HCT116 (cell line): ENCODE data around the gene ZNF423. TPM values are rescaled to one million over a fixed set of nuclear protein-coding genes. Genes with fewer than 3 reads are reported as not detected.

Source experiments
- ATAC-seq: fragments of 200-7000 bp; cut with Tn5 transposase; 2 replicates; pipeline ENCODE4 v1.9.1; 2020; ENCODE audit warnings: mild to moderate bottlenecking, moderate library complexity
- BruUV-seq: library from RNA; stranded (reverse); fragments of 400-500 nt; replicated peaks from 2 replicates; lab custom pipeline; 2021; lab: Mats Ljungman, UMichigan
- CTCF ChIA-PET: fragments of 300-600 bp; sonication (Branson Sonifier 250); formaldehyde crosslinking; loops from one replicate; lab custom pipeline; 2021; ENCODE audit warnings: antibody characterized with exemption; lab: Charles Lee
- POLR2A ChIA-PET: fragments of 300-600, 350-600 bp; sonication (Branson Sonifier 250); formaldehyde crosslinking; loops from one replicate; lab custom pipeline; 2021; ENCODE audit warnings: antibody characterized with exemption; lab: Charles Lee
- RAD21 ChIA-PET, 2 experiments: fragments of 300-600 bp; sonication (Branson Sonifier 250); formaldehyde crosslinking; loops; one replicate each; lab custom pipeline; 2023; ENCODE audit warnings: low total read pairs in 2 of 2; ENCODE audit not compliant: uncharacterized antibody in 2 of 2, unreplicated experiment in 2 of 2, low non-redundant PET in 1 of 2; lab: Charles Lee
- DNase-seq: peaks from one replicate; pipeline ENCODE4 v3.0.0-alpha.2; 2010; ENCODE audit warnings: low read depth, low spot score
- H2AFZ ChIP-seq: fragments of 200-600 bp; shearing (Covaris generic), sonication (generic); 2 replicates; pipeline ENCODE4 v1.6.1; 2017; ENCODE audit warnings: low read depth, mixed run types, mixed read lengths, antibody characterized with exemption, low read length; ENCODE audit not compliant: poor library complexity, severe bottlenecking
- H3K27ac ChIP-seq: 2 replicates; pipeline ENCODE4 v1.5.1; 2012; ENCODE audit warnings: low read depth, low read length
- H3K27me3 ChIP-seq: fragments of 200-600 bp; sonication (generic); 2 replicates; pipeline ENCODE4 v1.6.1; 2016; ENCODE audit warnings: mixed run types, low read length, mixed read lengths; ENCODE audit not compliant: insufficient read depth
- H3K36me3 ChIP-seq, 2 experiments: fragments of 200-500 bp in 1 of 2; fragments of 200-600 bp in 1 of 2; sonication (Bioruptor generic) in 1 of 2; sonication (generic) in 1 of 2; 2 replicates each; pipeline versions ENCODE4 v1.5.1 to v1.6.1; 2014 to 2016; ENCODE audit warnings: low read length in 2 of 2, inconsistent platforms in 1 of 2, mixed read lengths in 1 of 2, mixed run types in 1 of 2; ENCODE audit not compliant: insufficient read depth in 2 of 2, control insufficient read depth in 1 of 2
- H3K4me1 ChIP-seq, 2 experiments: fragments of 200-600 bp in 1 of 2; sonication (generic) in 1 of 2; 2 replicates each; pipeline versions ENCODE4 v1.5.1 to v1.6.1; 2012 to 2017; ENCODE audit warnings: low read length in 2 of 2, inconsistent platforms in 1 of 2, mild to moderate bottlenecking in 1 of 2, mixed read lengths in 1 of 2, mixed run types in 1 of 2, moderate library complexity in 1 of 2; ENCODE audit not compliant: insufficient read depth in 2 of 2, control insufficient read depth in 1 of 2
- H3K4me2 ChIP-seq: fragments of 200-600 bp; sonication (generic); 2 replicates; pipeline ENCODE4 v1.6.1; 2017; ENCODE audit warnings: mixed run types, low read length, mixed read lengths
- H3K4me3 ChIP-seq, 2 experiments: fragments of 200-600 bp in 1 of 2; sonication (generic) in 1 of 2; replicated peaks in 1 of 2; 2 replicates each; pipeline ENCODE4 v1.5.1; 2011 to 2016; ENCODE audit warnings: low read length in 2 of 2, control low read depth in 1 of 2, low read depth in 1 of 2, mild to moderate bottlenecking in 1 of 2, mixed read lengths in 1 of 2, mixed run types in 1 of 2
- H3K79me2 ChIP-seq: fragments of 200-600 bp; sonication (generic); 2 replicates; pipeline ENCODE4 v1.6.1; 2017; ENCODE audit warnings: mild to moderate bottlenecking, mixed run types, low read length, moderate library complexity, mixed read lengths; ENCODE audit not compliant: insufficient read depth
- H3K9ac ChIP-seq: fragments of 200-600 bp; sonication (generic); 2 replicates; pipeline ENCODE4 v1.6.1; 2016; ENCODE audit warnings: low read length, mixed read lengths
- H3K9me2 ChIP-seq: fragments of 200-600 bp; sonication (generic), shearing (Covaris generic); 2 replicates; pipeline ENCODE4 v1.6.1; 2017; ENCODE audit warnings: mixed run types, mild to moderate bottlenecking, moderate library complexity; ENCODE audit not compliant: insufficient read depth
- H3K9me3 ChIP-seq, 2 experiments: fragments of 200-500 bp in 1 of 2; fragments of 200-600 bp in 1 of 2; sonication (Bioruptor generic) in 1 of 2; sonication (generic) in 1 of 2; 2 replicates each; pipeline ENCODE4 v1.6.1; 2014 to 2017; ENCODE audit warnings: low read length in 2 of 2, mixed read lengths in 2 of 2, inconsistent platforms in 1 of 2, low read depth in 1 of 2, mild to moderate bottlenecking in 1 of 2, mixed run types in 1 of 2, moderate library complexity in 1 of 2; ENCODE audit not compliant: control insufficient read depth in 1 of 2, insufficient read depth in 1 of 2
- H4K20me1 ChIP-seq: fragments of 200-600 bp; sonication (generic), shearing (Covaris generic); 2 replicates; pipeline ENCODE4 v1.6.1; 2017; ENCODE audit warnings: mixed run types, mild to moderate bottlenecking, moderate library complexity; ENCODE audit not compliant: insufficient read depth
- ATF3 ChIP-seq: IDR thresholded peaks from 2 replicates; pipeline ENCODE4 v1.6.1; 2012
- EGR1 ChIP-seq: IDR thresholded peaks from 2 replicates; pipeline ENCODE4 v1.6.1; 2012; ENCODE audit warnings: low read depth
- EZH2 ChIP-seq: fragments of 200-600 bp; sonication (generic); IDR thresholded peaks from 2 replicates; pipeline ENCODE4 v1.6.1; 2017; ENCODE audit warnings: antibody characterized with exemption, mixed run types
- JUND ChIP-seq: IDR thresholded peaks from 2 replicates; pipeline ENCODE4 v1.6.1; 2012
- MAX ChIP-seq: IDR thresholded peaks from 2 replicates; pipeline ENCODE4 v1.6.1; 2012
- POLR2A ChIP-seq: IDR thresholded peaks from 2 replicates; pipeline ENCODE4 v1.7.0; 2011; ENCODE audit warnings: borderline replicate concordance; ENCODE audit not compliant: insufficient read depth, insufficient read length; ENCODE audit errors: extremely low read depth
- SIN3A ChIP-seq: IDR thresholded peaks from 2 replicates; pipeline ENCODE4 v1.6.1; 2012; ENCODE audit warnings: low read depth
- SP1 ChIP-seq: IDR thresholded peaks from 2 replicates; pipeline ENCODE4 v1.6.1; 2012; ENCODE audit warnings: low read depth
- SRF ChIP-seq: IDR thresholded peaks from 2 replicates; pipeline ENCODE4 v1.6.1; 2012; ENCODE audit warnings: low read depth
- TCF7L2 ChIP-seq: IDR thresholded peaks from 2 replicates; pipeline ENCODE4 v1.7.0; 2011; ENCODE audit warnings: borderline replicate concordance, inconsistent platforms; ENCODE audit not compliant: insufficient read depth, insufficient read length; ENCODE audit errors: extremely low read depth
- YY1 ChIP-seq: IDR thresholded peaks from 2 replicates; pipeline ENCODE4 v1.6.1; 2011; ENCODE audit warnings: low read length, low read depth, moderate library complexity, mild to moderate bottlenecking; ENCODE audit not compliant: insufficient replicate concordance; ENCODE audit errors: extremely low read depth
- ZBTB33 ChIP-seq: IDR thresholded peaks from 2 replicates; pipeline ENCODE4 v1.6.1; 2011; ENCODE audit warnings: mild to moderate bottlenecking, low read length, moderate library complexity; ENCODE audit not compliant: insufficient replicate concordance; ENCODE audit errors: extremely low read depth
- ZNF274 ChIP-seq: fragments of 200-500 bp; sonication (Bioruptor generic); IDR thresholded peaks from 2 replicates; pipeline ENCODE4 v1.6.1; 2014; ENCODE audit warnings: mild to moderate bottlenecking, low read depth, low read length, inconsistent platforms
- intact Hi-C: fragments of 100-400 bp; cut with micrococcal nuclease; formaldehyde crosslinking; loops from 2 replicates; pipeline ENCODE4 v1.10.0; 2022
- total RNA-seq: library from RNA; stranded (reverse); gene quantifications from one replicate; pipeline ENCODE4 v1.2.1, GENCODE V29; 2021; ENCODE audit not compliant: unreplicated experiment

Gene ZNF423
- total RNA-seq, 1 experiment from 2014 or later, result 0.22 TPM

- Histone ChIP-seq H4K20me1 (no peaks in the 10 kb centered on the region), H3K4me3 (no peak overlapping the region), H3K27me3 (no peaks in the 10 kb centered on the region; the same call in 1 of the 2 replicates), H3K4me2 (no peak overlapping the region), H3K36me3 (no peaks in the 10 kb centered on the region), H3K79me2 (no peaks in the 10 kb centered on the region), H3K4me1 (no peaks in the 10 kb centered on the region), H3K9me3 (no peaks in the 10 kb centered on the region)
- intact Hi-C loops, result no loop called here
- ChIA-PET RAD21 (no interaction called here), CTCF (no interaction called here), POLR2A (no interaction called here)
- DNase-seq (no peak), ATAC-seq (no peak)
- no peak for TF ChIP-seq SRF
- no peak for TF ChIP-seq EZH2
- no peak for TF ChIP-seq SIN3A
- TF ChIP-seq JUND, result no peak
- no peak for TF ChIP-seq ZNF274
- no peak for TF ChIP-seq ZBTB33
- TF ChIP-seq ATF3, result no peak
- no peak for TF ChIP-seq POLR2A
- TF ChIP-seq EGR1, result no peak
- no peak for TF ChIP-seq TCF7L2
- TF ChIP-seq YY1, result no peak
- TF ChIP-seq SP1, result no peak
- no peak for TF ChIP-seq MAX
- TF ChIP-seq, all 23 proteins: peak for 0
- H3K27ac ChIP-seq, result no peak overlapping the region
- BruUV-seq, result no TSS peak
- H3K9me2 ChIP-seq, result no peaks in the 10 kb centered on the region
- H3K9ac ChIP-seq, result no peak overlapping the region
- no peak overlapping the region for H2AFZ ChIP-seq
Measured at GRCh38 chr16:49836218-49836617, 19.7 kb downstream of the ZNF423 start.
